HG03439 (cell line): ENCODE data around the gene PLEKHH2.

Source experiments
- ATAC-seq: cut with Tn5 transposase; IDR thresholded peaks from one replicate; pipeline ENCODE4 v1.9.1; 2021; ENCODE audit warnings: mild to moderate bottlenecking, moderate library complexity; ENCODE audit not compliant: unreplicated experiment

Gene PLEKHH2

GRCh38 chr2:43803113-43803512, 166.1 kb downstream of the PLEKHH2 start:
- ATAC-seq, result no peak

DNA sequence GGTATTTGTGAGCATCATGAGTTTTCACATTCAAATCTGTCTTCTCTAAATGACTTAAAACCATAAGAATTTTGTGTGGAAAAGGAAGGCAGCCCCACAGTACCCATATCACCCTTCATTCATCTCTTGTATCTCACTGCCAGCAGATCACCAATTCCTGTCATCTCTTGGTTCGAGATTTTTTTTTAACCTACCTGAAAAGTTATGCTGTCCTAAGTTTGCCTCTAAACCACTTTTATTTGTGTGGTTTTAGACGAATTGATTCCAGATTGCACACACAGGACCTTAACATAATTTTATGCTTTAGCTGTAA, 169.6 kb downstream of the PLEKHH2 start:
- no peak for ATAC-seq

- ATAC-seq, result no peak
Observed at GRCh38 chr2:43810452-43810851, 173.4 kb downstream of the PLEKHH2 start.

DNA sequence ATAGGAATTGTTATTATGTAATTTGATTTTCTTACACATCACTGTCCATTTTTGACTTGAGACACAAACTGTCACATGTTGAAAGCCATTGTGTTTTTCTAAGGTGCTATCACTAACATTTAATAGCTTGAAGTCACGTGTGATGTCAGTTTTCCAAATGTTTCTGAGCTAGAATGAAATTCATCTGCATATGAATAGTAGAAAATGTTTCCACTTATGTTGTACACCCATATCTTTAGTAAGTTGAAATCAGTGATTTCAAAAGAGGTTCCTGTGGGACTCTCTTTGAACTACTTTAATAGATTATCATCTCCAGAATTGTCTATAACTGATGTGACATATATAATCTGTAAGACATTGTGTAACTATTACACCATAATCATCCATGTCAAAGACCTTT, 173.8 kb downstream of the PLEKHH2 start:
- ATAC-seq, result no peak

GRCh38 chr2:43812006-43812405, 174.9 kb downstream of the PLEKHH2 start:
- no peak for ATAC-seq

- ATAC-seq, result no peak
Observed at GRCh38 chr2:43812947-43813346, 175.9 kb downstream of the PLEKHH2 start.

- no peak for ATAC-seq
Observed at GRCh38 chr2:43814711-43815110, 177.7 kb downstream of the PLEKHH2 start.
